HepG2 (cell line): Measurements from ENCODE around the gene RPLP2. TPM values are rescaled to one million over a fixed set of nuclear protein-coding genes. Genes with fewer than 3 reads are reported as not detected.
A peak's percentile ranks its signal among the peaks of the same experiment; 100 is the strongest.

Experiments used
- AGO1 ChIP-seq: fragments of 200-400 bp; formaldehyde crosslinking; IDR thresholded peaks from 2 replicates; pipeline ENCODE4 v1.6.1; 2017; ENCODE audit warnings: mild to moderate bottlenecking, low read depth, low read length, moderate library complexity; ENCODE audit not compliant: poor library complexity, severe bottlenecking
- AGO2 ChIP-seq: fragments of 200-400 bp; formaldehyde crosslinking; optimal IDR thresholded peaks from 2 replicates; pipeline ENCODE3; 2017; ENCODE audit warnings: mild to moderate bottlenecking, low read depth, low read length, moderate library complexity
- CHCHD3 ChIP-seq: sonication (generic); formaldehyde crosslinking; IDR thresholded peaks from 2 replicates; pipeline ENCODE4 v1.8.0; 2022; ENCODE audit warnings: mild to moderate bottlenecking, missing genetic modification reagents, moderate library complexity
- DMAP1 ChIP-seq: IDR thresholded peaks from 2 replicates; pipeline ENCODE4 v1.6.1; 2016
- EEA1 ChIP-seq: sonication (generic); formaldehyde crosslinking; IDR thresholded peaks from 2 replicates; pipeline ENCODE4 v1.5.1; 2020; ENCODE audit warnings: mild to moderate bottlenecking, missing genetic modification reagents, borderline replicate concordance
- MTA3 ChIP-seq: sonication (generic); formaldehyde crosslinking; IDR thresholded peaks from 2 replicates; pipeline ENCODE4 v1.4.0; 2020; ENCODE audit warnings: missing genetic modification reagents
- NFYB ChIP-seq: sonication (generic); formaldehyde crosslinking; IDR thresholded peaks from 2 replicates; pipeline ENCODE4 v1.4.0; 2020; ENCODE audit warnings: missing genetic modification reagents
- NR2F6 ChIP-seq, 2 experiments: IDR thresholded peaks; 2 replicates each; pipeline ENCODE4 v1.6.1; 2016; ENCODE audit warnings: antibody characterized with exemption in 1 of 2, mild to moderate bottlenecking in 1 of 2
- RFXAP ChIP-seq: sonication (generic); formaldehyde crosslinking; IDR thresholded peaks from 2 replicates; pipeline ENCODE4 v1.4.0; 2020; ENCODE audit warnings: missing genetic modification reagents, borderline replicate concordance
- TBX2 ChIP-seq: sonication (generic); formaldehyde crosslinking; IDR thresholded peaks from 2 replicates; pipeline ENCODE4 v1.5.0; 2020; ENCODE audit warnings: missing genetic modification reagents, mild to moderate bottlenecking, borderline replicate concordance
- ZNF264 ChIP-seq: sonication (generic); formaldehyde crosslinking; IDR thresholded peaks from 2 replicates; pipeline ENCODE4 v1.4.0; 2020; ENCODE audit warnings: missing genetic modification reagents
- polyA plus RNA-seq, 8 experiments: library from polyadenylated mRNA; depleted of rRNA in 3 of 8; stranded (reverse) in 7 of 8; unstranded in 1 of 8; fragments of >200 nt; fragmentation: Illumina TruSeq in 4 of 8; extraction: Trizol in 4 of 8; gene quantifications; 2 replicates each; pipeline versions ENCODE4 v1.2.1 to v1.2.3, GENCODE V29; 2011 to 2016; ENCODE audit warnings: low read depth in 4 of 8, missing spikeins in 1 of 8, mixed read lengths in 1 of 8; ENCODE audit not compliant: insufficient read depth in 1 of 8
- total RNA-seq, 5 experiments: library from RNA; depleted of rRNA; stranded (reverse); fragments of >200 nt; fragmentation: Illumina TruSeq; extraction: Trizol; gene quantifications; 2 replicates each; pipeline ENCODE4 v1.2.3, GENCODE V29; 2016; ENCODE audit warnings: low read depth in 1 of 5
- TF ChIP-seq, protein P1 (sequence below): sonication (generic); formaldehyde crosslinking; IDR thresholded peaks from 2 replicates; pipeline ENCODE4 v1.5.1; 2020; ENCODE audit warnings: mild to moderate bottlenecking, missing genetic modification reagents, moderate library complexity
- TF ChIP-seq, protein P2 (sequence below): sonication (generic); formaldehyde crosslinking; IDR thresholded peaks from 2 replicates; pipeline ENCODE4 v1.8.1; 2023; ENCODE audit warnings: missing genetic modification reagents, inconsistent platforms, borderline replicate concordance
- TF ChIP-seq, protein P3 (sequence below): sonication (generic); formaldehyde crosslinking; IDR thresholded peaks from 2 replicates; pipeline ENCODE4 v1.4.0; 2020; ENCODE audit warnings: missing genetic modification reagents
- TF ChIP-seq, protein P4 (sequence below): sonication (generic); formaldehyde crosslinking; IDR thresholded peaks from 2 replicates; pipeline ENCODE4 v1.4.0; 2020; ENCODE audit warnings: mild to moderate bottlenecking, missing genetic modification reagents
- TF ChIP-seq, protein P5 (sequence below): IDR thresholded peaks from 2 replicates; pipeline ENCODE4 v1.6.1; 2016; ENCODE audit warnings: missing genetic modification reagents, missing compliant biosample characterization

The RPLP2 gene
- total and polyA plus RNA-seq, 2 of the 13 experiments (the other 11 are each of a cell fraction or from before 2014, with no cell fraction given), result 978 to 2,106 TPM

DNA sequence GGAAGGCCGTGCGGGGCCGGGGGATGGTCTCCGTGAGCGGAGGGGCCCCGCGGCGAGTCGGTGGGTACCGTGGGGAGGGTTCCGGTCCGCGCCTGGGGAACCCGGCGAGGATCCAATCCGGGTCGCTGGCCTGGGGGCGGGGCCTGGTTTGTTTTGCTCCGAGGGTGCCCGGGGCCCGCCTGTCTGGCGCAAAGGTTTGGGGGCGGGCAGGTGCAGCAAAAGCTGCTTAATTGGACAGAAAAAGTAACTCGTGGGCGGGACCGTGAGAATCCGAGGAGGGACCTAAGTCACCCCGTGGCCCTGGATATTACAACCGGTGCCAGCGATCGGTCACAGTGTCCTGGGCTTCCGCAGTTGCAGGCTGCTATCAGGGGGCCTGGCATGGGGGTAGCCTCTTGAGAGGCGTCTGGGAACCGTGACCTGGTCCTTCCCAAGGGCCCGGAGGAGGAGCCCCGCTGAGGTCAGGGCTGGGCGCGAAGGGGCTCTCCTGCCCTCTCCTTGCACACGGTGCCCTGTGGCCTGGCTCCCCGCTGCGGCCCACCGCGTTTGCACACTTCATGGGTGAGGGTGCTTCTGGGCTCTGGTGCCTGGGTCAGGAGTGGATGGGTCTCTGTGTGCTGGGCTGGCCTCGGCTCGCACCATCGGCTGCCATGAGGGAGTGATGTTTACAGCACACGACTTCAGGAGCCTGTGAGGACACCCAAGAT, 10.3 kb downstream of the RPLP2 start (continued):
- TF ChIP-seq, protein P1, sequence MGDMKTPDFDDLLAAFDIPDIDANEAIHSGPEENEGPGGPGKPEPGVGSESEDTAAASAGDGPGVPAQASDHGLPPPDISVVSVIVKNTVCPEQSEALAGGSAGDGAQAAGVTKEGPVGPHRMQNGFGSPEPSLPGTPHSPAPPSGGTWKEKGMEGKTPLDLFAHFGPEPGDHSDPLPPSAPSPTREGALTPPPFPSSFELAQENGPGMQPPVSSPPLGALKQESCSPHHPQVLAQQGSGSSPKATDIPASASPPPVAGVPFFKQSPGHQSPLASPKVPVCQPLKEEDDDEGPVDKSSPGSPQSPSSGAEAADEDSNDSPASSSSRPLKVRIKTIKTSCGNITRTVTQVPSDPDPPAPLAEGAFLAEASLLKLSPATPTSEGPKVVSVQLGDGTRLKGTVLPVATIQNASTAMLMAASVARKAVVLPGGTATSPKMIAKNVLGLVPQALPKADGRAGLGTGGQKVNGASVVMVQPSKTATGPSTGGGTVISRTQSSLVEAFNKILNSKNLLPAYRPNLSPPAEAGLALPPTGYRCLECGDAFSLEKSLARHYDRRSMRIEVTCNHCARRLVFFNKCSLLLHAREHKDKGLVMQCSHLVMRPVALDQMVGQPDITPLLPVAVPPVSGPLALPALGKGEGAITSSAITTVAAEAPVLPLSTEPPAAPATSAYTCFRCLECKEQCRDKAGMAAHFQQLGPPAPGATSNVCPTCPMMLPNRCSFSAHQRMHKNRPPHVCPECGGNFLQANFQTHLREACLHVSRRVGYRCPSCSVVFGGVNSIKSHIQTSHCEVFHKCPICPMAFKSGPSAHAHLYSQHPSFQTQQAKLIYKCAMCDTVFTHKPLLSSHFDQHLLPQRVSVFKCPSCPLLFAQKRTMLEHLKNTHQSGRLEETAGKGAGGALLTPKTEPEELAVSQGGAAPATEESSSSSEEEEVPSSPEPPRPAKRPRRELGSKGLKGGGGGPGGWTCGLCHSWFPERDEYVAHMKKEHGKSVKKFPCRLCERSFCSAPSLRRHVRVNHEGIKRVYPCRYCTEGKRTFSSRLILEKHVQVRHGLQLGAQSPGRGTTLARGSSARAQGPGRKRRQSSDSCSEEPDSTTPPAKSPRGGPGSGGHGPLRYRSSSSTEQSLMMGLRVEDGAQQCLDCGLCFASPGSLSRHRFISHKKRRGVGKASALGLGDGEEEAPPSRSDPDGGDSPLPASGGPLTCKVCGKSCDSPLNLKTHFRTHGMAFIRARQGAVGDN (CRISPR knock-in tag), result 0 out of 2 replicates have a peak, but pooled peaks have one; percentile 18
- TF ChIP-seq NFYB (CRISPR knock-in tag) (peak; percentile 70), AGO2 (peak; percentile 45), CHCHD3 (0 out of 2 replicates have a peak, but pooled peaks have one; percentile 80), TBX2 (peak; percentile 35), EEA1 (CRISPR knock-in tag) (peak; percentile 31; the same call in 1 of the 2 replicates), AGO1 (peak; percentile 24), DMAP1 (CRISPR knock-in tag) (peak; percentile 37; the same call in 1 of the 2 replicates), RFXAP (0 out of 2 replicates have a peak, but pooled peaks have one; percentile 12), NR2F6 (IDR thresholded peaks at IDR 0.05) (no peak), NR2F6 (CRISPR knock-in tag; IDR thresholded peaks at IDR 0.05) (0 out of 2 replicates have a peak, but pooled peaks have one; percentile 13), ZNF264 (CRISPR knock-in tag) (0 out of 2 replicates have a peak, but pooled peaks have one; percentile 28), MTA3 (CRISPR knock-in tag) (no peak)
- TF ChIP-seq, protein P2, sequence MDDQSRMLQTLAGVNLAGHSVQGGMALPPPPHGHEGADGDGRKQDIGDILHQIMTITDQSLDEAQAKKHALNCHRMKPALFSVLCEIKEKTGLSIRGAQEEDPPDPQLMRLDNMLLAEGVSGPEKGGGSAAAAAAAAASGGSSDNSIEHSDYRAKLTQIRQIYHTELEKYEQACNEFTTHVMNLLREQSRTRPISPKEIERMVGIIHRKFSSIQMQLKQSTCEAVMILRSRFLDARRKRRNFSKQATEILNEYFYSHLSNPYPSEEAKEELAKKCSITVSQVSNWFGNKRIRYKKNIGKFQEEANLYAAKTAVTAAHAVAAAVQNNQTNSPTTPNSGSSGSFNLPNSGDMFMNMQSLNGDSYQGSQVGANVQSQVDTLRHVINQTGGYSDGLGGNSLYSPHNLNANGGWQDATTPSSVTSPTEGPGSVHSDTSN (CRISPR knock-in tag), result 0 out of 2 replicates have a peak, but pooled peaks have one; percentile 27
- TF ChIP-seq, protein P3, sequence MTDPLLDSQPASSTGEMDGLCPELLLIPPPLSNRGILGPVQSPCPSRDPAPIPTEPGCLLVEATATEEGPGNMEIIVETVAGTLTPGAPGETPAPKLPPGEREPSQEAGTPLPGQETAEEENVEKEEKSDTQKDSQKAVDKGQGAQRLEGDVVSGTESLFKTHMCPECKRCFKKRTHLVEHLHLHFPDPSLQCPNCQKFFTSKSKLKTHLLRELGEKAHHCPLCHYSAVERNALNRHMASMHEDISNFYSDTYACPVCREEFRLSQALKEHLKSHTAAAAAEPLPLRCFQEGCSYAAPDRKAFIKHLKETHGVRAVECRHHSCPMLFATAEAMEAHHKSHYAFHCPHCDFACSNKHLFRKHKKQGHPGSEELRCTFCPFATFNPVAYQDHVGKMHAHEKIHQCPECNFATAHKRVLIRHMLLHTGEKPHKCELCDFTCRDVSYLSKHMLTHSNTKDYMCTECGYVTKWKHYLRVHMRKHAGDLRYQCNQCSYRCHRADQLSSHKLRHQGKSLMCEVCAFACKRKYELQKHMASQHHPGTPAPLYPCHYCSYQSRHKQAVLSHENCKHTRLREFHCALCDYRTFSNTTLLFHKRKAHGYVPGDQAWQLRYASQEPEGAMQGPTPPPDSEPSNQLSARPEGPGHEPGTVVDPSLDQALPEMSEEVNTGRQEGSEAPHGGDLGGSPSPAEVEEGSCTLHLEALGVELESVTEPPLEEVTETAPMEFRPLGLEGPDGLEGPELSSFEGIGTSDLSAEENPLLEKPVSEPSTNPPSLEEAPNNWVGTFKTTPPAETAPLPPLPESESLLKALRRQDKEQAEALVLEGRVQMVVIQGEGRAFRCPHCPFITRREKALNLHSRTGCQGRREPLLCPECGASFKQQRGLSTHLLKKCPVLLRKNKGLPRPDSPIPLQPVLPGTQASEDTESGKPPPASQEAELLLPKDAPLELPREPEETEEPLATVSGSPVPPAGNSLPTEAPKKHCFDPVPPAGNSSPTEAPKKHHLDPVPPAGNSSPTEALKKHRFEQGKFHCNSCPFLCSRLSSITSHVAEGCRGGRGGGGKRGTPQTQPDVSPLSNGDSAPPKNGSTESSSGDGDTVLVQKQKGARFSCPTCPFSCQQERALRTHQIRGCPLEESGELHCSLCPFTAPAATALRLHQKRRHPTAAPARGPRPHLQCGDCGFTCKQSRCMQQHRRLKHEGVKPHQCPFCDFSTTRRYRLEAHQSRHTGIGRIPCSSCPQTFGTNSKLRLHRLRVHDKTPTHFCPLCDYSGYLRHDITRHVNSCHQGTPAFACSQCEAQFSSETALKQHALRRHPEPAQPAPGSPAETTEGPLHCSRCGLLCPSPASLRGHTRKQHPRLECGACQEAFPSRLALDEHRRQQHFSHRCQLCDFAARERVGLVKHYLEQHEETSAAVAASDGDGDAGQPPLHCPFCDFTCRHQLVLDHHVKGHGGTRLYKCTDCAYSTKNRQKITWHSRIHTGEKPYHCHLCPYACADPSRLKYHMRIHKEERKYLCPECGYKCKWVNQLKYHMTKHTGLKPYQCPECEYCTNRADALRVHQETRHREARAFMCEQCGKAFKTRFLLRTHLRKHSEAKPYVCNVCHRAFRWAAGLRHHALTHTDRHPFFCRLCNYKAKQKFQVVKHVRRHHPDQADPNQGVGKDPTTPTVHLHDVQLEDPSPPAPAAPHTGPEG (CRISPR knock-in tag), result no peak
- TF ChIP-seq, protein P4, sequence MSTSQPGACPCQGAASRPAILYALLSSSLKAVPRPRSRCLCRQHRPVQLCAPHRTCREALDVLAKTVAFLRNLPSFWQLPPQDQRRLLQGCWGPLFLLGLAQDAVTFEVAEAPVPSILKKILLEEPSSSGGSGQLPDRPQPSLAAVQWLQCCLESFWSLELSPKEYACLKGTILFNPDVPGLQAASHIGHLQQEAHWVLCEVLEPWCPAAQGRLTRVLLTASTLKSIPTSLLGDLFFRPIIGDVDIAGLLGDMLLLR (CRISPR knock-in tag), result peak; percentile 27; the same call in 1 of the 2 replicates
- TF ChIP-seq, protein P5, sequence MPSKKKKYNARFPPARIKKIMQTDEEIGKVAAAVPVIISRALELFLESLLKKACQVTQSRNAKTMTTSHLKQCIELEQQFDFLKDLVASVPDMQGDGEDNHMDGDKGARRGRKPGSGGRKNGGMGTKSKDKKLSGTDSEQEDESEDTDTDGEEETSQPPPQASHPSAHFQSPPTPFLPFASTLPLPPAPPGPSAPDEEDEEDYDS (CRISPR knock-in tag), result peak; percentile 68
